Memory B cell (primary cell): ENCODE results near the gene MX2.

Experiments
- ATAC-seq: fragments of 150-1000 bp; cut with Tn5 transposase; 2 replicates; pipeline ENCODE4 v1.10.0; 2021; ENCODE audit warnings: low read depth, mild to moderate bottlenecking, moderate library complexity
- DNase-seq, 2 donors: peaks; one replicate each; pipeline ENCODE4 v3.0.0; 2022; ENCODE audit warnings: low spot score in 2 of 2
- H3K27ac Mint-ChIP-seq: one replicate; pipeline ENCODE4 v1.8.0; 2022; ENCODE audit warnings: mild to moderate bottlenecking, moderate library complexity, mixed read lengths
- H3K27me3 Mint-ChIP-seq: one replicate; pipeline ENCODE4 v1.8.0; 2022; ENCODE audit warnings: mixed read lengths
- H3K36me3 Mint-ChIP-seq: one replicate; pipeline ENCODE4 v1.8.0; 2022; ENCODE audit warnings: mild to moderate bottlenecking, mixed read lengths
- H3K4me1 Mint-ChIP-seq: one replicate; pipeline ENCODE4 v1.8.0; 2022; ENCODE audit warnings: mixed read lengths
- H3K4me3 Mint-ChIP-seq: one replicate; pipeline ENCODE4 v1.8.0; 2022; ENCODE audit warnings: mild to moderate bottlenecking, moderate library complexity, mixed read lengths
- H3K9me3 Mint-ChIP-seq: one replicate; pipeline ENCODE4 v1.8.0; 2022; ENCODE audit warnings: mixed read lengths

The MX2 gene

DNA sequence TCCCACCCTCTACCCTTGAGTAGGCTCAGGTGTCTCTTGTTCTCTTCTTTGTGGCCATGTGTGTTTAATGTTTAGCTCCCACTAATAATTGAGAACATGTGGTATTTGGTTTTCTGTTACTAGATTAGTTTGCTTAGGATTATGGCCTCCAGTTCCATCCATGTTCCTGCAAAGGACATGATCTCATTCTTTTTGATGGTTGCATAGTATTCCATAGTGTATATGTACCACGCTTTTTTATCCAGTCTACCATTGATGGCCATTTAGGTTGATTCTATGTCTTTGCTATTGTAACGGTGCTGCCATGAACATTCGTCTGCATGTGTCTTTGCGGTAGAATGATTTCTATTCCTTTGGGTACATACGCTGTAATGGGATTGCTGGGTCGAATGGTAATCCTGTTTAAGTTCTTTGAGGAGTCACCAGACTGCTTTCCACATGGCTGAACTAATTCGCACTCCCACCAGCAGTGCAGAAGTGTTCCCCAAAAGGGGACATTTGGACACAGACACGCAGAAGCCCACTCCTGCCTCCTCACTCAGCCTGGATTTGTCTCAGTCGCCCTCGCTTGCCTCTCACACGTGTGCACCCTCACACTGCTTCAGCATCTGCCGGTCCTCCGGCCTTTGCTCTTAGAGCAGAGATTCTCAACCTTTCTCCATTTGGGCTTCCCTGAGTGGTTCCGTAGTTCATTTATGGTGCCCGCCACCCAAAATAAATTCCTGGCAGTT lies 3.7 kb downstream of the MX2 start:
- ATAC-seq (no peak), DNase-seq (no peak)
- no peak overlapping the region for H3K4me3 Mint-ChIP-seq
- H3K9me3 Mint-ChIP-seq = no peaks in the 10 kb centered on the region
- peaks cover 11% of the 10 kb centered on the region for H3K36me3 Mint-ChIP-seq
- no peaks in the 10 kb centered on the region for H3K27me3 Mint-ChIP-seq
- H3K4me1 Mint-ChIP-seq = peaks cover 63% of the 10 kb centered on the region
- H3K27ac Mint-ChIP-seq = peak overlapping the region; percentile 32

DNA sequence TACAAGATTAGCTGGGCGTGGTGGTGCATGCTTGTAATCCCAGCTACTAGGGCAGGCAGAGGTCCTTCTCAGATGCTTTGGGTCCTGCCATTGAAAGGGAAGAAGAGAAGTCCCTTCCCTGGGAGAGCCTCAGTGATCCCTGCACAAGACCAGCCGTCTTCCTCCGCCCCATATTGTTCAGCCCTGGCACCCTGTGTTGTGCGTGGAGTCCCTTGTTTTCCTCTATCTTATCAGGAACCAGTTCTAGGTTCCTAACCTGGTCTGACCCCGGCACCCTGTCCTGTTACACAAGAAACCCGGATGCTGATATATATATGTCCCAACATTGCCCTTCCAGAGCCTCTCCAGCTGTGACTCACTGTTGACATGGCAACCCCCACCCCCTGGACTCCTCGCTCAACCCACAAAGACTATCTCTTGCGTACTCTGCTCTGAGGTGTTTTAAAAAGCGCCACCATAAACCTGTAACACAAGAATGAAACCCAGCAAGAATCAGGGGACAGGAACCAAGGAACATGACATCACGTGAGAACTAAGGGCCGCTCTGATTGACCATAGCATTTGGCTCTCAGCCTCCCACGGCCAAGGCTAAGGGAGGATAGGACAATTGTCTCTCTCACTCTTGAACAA lies 4.8 kb downstream of the MX2 start:
- H3K4me3 Mint-ChIP-seq = peak overlapping the region; percentile 73
- H3K27me3 Mint-ChIP-seq = no peaks in the 10 kb centered on the region
- ATAC-seq (no peak), DNase-seq (no peak)
- H3K4me1 Mint-ChIP-seq = peaks cover 65% of the 10 kb centered on the region
- H3K36me3 Mint-ChIP-seq = peaks cover 13% of the 10 kb centered on the region
- peak overlapping the region; percentile 77 for H3K27ac Mint-ChIP-seq
- no peaks in the 10 kb centered on the region for H3K9me3 Mint-ChIP-seq

DNA sequence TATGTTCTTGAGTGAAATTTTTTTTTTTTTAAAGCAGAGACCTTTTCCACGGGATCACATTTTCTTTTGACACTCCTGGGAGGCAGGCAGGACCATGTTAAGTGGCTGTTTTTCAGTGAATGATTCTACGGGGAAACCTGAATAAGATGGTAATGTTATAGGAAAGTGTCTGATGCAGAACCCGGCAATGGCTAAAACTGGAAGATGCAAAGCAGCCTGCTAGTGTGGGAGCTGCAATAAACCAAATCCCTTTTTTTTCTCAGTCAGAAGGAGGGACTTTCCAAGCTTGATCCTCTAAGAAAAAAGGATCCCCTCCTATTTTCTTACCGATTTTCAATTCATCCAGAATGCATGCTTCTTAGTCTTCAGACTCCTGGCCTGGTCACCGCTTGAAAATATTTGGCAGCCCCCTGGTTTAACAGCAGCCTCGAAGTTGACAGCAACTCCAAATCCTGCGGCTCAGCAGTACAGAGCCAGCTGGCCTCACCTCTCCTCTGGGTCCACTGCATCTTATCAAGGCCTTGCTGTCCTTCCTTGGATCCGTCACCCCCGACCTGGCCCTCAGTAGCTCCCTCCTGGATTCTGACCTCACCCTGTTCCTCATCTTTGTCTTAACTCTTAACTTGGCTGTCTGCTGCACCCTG lies 5.6 kb downstream of the MX2 start:
- Mint-ChIP-seq H3K4me3 (peak overlapping the region; percentile 79), H3K36me3 (peaks cover 13% of the 10 kb centered on the region), H3K27me3 (no peaks in the 10 kb centered on the region), H3K4me1 (peaks cover 62% of the 10 kb centered on the region), H3K9me3 (no peaks in the 10 kb centered on the region), H3K27ac (peak overlapping the region; percentile 77)
- DNase-seq = no peak
- ATAC-seq = no peak

DNA sequence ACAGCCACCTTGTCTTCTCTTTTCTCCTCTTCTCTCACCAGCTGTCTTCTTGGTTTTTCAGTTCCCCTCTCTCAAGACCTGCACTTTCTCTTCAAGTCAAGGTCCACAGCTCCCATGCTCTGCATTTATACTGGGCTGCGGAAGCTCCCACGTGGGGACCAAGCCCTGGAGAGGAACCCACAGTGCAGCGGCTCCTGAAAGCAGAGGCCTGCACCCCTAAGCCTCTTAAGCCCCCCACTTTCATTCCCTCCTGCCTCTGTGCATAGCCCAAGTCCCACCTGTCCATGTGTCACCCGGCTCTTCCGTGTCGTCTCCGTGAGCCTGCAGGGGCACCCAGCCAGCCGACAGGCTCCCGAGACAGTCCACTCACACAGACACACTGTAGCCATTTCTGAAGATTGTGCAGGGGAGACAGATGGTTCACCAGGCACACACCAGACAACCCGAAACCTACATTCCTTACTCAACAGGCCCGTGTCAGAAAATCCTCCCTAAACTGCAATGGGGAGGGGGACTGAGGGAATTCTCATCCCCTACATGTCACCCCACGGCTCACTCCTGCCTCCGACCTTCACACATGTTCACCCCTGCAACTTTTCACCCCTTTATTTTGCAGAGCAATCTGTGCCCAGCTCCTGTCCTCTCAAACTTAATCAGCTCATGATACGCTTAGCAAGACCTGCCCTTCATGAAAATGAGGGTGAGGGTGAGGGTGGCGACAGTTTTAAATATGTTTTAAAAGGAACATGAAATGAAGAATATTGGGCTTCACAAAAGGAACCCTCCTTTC lies 6.3 kb downstream of the MX2 start:
- peak; percentile 54 to 64 for DNase-seq
- ATAC-seq = peak; percentile 83
- Mint-ChIP-seq H3K36me3 (peaks cover 11% of the 10 kb centered on the region), H3K27ac (peak overlapping the region; percentile 77), H3K4me3 (peak overlapping the region; percentile 79), H3K4me1 (peaks cover 59% of the 10 kb centered on the region), H3K27me3 (no peaks in the 10 kb centered on the region), H3K9me3 (no peaks in the 10 kb centered on the region)

DNA sequence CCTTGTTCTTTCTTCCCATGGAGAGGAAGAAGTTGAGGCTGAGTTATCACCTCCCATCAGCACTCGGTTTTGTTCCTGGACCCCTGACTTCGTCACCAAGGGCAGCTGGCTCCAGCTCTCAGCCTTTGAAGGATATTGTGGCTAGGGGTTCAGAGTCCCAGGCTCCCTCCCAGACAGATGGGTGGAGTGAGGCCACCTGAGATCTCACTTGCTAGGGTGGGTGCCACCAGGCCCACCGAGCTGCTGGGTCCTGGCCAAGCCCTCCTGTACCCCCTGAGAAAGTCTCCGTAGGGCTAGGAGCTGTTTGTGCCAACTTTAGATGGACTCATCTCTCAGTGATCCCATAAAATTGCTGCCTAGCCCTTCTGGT lies 6.9 kb downstream of the MX2 start:
- H3K4me1 Mint-ChIP-seq = peaks cover 53% of the 10 kb centered on the region

DNA sequence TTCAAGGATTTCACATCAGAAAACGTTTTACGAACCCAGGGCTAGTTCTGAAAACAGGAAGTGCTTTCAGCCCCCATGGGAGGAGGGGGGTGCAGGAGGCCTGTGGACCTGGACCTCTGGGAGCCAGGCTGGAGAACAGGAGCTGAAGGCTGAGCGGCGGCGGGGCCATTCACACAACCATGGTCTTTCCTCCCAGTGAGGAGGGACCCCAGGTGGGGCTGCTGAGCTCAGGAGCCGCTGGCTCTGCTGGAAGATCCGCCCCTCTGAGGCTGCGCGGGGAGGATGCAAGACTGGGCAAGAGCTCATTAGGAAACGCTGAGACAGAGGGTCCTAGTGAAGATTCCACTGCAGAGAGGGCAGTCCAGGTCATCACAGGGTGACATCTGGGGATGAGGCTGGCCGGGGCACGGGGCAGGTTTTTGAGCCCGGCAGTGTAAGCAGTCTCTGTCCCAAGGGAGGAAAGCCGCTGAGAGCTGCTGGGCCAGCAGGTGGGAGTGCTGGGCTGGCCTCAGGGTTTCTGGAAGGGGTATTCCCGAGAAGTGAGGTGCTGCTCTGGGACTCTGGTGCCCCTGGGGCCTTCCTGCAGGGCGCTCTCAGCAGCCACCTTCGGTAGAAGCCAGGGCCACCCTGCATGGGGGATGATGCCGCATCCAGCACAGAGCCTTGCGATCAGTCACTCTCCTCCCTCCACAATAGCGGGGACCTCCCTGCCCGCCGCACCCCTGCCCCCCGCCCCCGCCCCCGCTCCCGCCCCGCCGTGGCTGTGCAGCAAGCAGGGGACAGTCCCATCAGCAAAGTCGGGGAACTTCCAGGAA lies 7.5 kb downstream of the MX2 start:
- DNase-seq = peak in 1 of 2 donors; percentile 47
- H3K9me3 Mint-ChIP-seq = no peaks in the 10 kb centered on the region
- peak; percentile 35 for ATAC-seq
- H3K4me3 Mint-ChIP-seq = peak overlapping the region; percentile 79
- H3K4me1 Mint-ChIP-seq = peaks cover 52% of the 10 kb centered on the region
- H3K36me3 Mint-ChIP-seq = peaks cover 11% of the 10 kb centered on the region
- H3K27ac Mint-ChIP-seq = peak overlapping the region; percentile 77
- no peaks in the 10 kb centered on the region for H3K27me3 Mint-ChIP-seq

More for the DNA sequence above, 6.9 kb downstream of the MX2 start:
- DNase-seq (no peak), ATAC-seq (no peak)
- Mint-ChIP-seq H3K9me3 (no peaks in the 10 kb centered on the region), H3K27me3 (no peaks in the 10 kb centered on the region), H3K36me3 (peaks cover 11% of the 10 kb centered on the region), H3K27ac (peak overlapping the region; percentile 77), H3K4me3 (peak overlapping the region; percentile 79)

DNA sequence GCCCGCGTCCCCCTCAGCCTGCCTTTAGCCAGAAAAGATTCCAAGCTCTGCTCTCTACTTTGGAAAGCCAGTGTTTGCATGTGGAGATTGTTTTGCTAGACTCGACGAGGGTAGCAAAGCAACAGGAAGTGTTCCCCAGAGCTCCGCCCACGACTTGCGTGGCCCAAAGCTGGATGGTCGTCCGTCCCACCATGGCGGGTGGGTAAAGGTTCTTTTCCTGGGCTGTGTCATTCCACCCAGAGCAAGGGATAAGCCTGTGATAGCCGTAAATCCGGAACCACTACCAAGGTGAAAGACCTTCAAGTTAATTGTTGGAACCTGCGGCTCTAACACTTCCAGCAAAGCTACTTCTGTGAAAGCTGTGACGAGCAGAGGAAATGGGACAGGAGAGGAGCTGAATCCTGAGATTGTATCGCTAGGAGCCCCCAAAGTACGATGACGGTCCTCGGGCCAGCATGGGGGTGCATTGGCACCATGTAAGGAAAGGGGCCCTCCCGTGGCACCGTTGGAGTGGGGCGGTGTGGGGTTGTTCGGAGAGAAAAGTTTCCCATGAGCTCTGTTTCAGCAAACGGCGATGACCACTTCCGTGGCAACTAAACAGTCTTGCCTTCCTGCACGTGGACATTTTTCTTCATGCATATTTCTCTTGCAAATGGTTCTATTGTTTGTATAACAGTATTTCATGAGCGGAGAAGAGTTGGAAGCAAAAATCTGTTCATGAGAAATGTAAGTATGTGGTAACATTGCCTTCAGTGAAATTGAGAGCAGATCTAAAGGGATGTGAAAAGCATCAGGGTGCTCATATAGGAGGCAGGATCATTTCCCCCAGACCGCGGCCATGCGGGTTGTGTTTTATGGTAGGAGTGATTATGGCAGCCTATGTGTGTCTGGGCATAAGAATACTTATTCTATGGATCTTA lies 8.4 kb downstream of the MX2 start:
- peak; percentile 13 for ATAC-seq
- Mint-ChIP-seq H3K4me3 (peak overlapping the region; percentile 79), H3K27ac (peak overlapping the region; percentile 77), H3K4me1 (peaks cover 52% of the 10 kb centered on the region), H3K36me3 (peaks cover 13% of the 10 kb centered on the region), H3K27me3 (no peaks in the 10 kb centered on the region), H3K9me3 (no peaks in the 10 kb centered on the region)
- peak in 1 of 2 donors; percentile 27 for DNase-seq

DNA sequence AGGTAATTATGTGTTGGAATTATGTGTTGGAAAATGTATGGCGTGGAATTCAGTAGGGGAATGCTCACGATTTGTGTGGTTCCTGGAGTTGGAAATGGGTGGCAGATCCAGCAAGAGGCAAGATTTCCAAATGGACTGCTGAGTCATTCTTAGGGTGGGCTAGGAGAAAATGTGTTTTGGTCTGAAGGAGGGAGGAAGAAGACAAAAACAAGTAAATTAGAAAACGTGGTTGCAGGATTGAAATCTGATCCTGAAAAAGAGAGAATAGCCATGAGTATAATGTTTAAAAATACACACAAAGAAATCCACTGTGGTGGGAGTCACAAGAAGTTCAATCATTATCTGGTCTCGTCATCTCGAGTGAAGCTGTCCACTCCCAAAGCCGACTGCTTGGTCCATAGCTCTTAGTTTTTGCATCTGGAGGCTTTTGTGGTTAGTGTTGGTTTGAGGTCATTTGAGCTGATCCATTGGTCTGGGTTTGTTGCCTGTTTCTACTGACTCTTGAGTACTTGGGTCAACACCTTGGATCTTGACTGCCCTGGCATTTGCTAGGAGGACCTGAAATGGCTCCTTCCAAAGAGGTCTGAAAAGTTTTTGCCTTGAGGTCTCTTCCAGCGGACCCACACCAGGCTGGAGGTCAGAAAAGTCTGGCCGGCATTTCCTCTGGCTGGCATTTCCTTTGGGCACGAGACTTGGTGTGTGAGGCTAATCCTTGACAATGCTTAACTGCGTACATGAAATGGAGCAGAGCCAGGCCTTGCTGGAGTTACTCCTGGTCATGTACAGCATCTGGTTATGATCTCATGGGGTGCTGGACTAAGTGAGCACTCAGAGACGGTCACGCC lies 9.2 kb downstream of the MX2 start:
- no peak for ATAC-seq
- Mint-ChIP-seq H3K4me3 (peak overlapping the region; percentile 79), H3K27ac (peak overlapping the region; percentile 77), H3K4me1 (peaks cover 45% of the 10 kb centered on the region), H3K27me3 (no peaks in the 10 kb centered on the region), H3K9me3 (no peaks in the 10 kb centered on the region), H3K36me3 (peaks cover 9% of the 10 kb centered on the region)
- DNase-seq = no peak

DNA sequence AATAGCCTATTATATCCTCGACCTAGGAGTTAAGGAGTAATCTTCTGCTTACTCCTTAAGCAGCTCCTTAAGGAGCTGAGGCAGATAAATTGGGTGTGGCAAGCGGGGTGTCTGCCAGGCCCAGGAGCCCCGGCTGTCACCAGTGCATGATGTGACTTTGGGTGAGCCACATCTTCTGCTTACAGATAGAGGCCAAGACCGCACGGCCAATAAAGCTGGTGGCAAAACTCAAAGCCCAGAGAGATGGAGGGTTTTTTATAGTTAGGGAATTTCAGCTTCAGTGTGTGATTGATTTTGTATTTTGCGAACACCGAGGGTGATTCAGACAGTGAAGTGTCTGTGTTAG lies 9.8 kb downstream of the MX2 start:
- ATAC-seq (no peak), DNase-seq (no peak)
- Mint-ChIP-seq H3K4me1 (peaks cover 42% of the 10 kb centered on the region), H3K9me3 (no peaks in the 10 kb centered on the region), H3K36me3 (peaks cover 9% of the 10 kb centered on the region), H3K27me3 (no peaks in the 10 kb centered on the region), H3K4me3 (no peak overlapping the region), H3K27ac (no peak overlapping the region)

DNA sequence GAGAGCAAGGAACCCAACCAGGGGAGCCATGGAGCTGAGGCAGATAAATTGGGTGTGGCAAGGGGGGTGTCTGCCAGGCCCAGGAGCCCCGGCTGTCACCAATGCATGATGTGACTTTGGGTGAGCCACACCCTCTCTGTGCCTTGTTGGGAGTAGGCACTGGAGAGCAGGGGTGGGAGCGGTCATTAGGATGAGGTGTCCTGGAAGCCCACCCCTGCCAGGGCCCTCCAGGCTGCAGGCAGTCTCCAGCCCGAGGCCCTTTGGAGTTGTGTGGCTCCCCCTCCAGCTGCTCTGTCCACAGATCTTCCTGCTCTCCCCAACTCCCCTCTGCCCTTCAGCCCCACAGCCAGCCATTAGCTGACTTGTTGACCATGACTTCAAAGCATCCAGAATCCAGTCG lies 11.4 kb downstream of the MX2 start:
- peaks cover 33% of the 10 kb centered on the region for H3K4me1 Mint-ChIP-seq
- DNase-seq (no peak), ATAC-seq (no peak)
- no peaks in the 10 kb centered on the region for H3K9me3 Mint-ChIP-seq
- H3K4me3 Mint-ChIP-seq = no peak overlapping the region
- H3K36me3 Mint-ChIP-seq = peaks cover 16% of the 10 kb centered on the region
- no peaks in the 10 kb centered on the region for H3K27me3 Mint-ChIP-seq
- H3K27ac Mint-ChIP-seq = no peak overlapping the region

DNA sequence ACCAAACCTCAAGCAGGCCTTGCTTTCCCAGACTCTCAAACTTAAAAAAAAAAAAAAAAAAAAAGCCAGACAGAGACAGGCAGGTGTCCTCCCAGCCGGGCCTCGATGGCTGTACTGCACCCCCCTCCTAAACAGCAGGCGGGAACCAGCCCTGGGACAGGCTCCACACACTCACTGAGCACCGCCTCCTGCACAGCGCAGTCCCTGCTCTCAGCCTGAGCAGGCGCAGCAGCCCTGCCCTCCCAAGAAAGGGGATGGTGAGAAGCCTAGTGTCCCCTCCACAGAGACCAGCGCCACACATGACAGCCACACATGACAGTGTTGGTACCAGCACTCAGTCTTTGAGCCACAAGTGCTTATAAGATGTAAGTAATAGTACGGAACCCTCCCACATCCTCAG lies 11.9 kb downstream of the MX2 start:
- Mint-ChIP-seq H3K36me3 (peaks cover 16% of the 10 kb centered on the region), H3K4me1 (peaks cover 28% of the 10 kb centered on the region), H3K27ac (no peak overlapping the region), H3K4me3 (no peak overlapping the region), H3K27me3 (no peaks in the 10 kb centered on the region), H3K9me3 (no peaks in the 10 kb centered on the region)
- DNase-seq (no peak), ATAC-seq (no peak)

DNA sequence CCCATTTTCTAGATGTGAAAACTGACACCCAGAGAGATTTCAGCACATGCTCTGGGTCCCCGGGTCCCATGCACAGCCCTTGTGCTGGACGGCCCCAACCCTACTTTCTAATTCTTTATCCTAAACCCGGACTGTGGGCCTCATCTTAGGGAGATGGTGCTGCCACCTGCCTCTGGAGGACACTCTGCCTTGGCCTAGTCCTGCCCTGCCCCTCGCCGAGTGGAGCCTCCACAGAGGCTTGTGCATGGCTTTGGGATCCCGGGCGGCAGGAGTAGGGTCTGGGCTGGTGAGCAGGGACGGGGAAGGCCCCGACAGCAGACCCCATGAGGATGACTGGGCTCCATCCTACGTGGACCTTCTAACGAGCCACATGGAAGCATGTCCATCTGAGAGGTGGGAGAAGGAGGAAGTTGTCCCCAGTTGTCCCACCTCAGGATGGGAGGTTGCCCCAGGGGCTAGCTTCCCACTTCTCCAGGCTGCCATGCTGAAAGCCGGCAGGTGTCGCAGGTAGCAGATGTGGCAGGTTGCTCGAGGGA lies 12.4 kb downstream of the MX2 start:
- Mint-ChIP-seq H3K4me1 (peaks cover 23% of the 10 kb centered on the region), H3K27me3 (no peaks in the 10 kb centered on the region), H3K4me3 (no peak overlapping the region), H3K27ac (no peak overlapping the region), H3K36me3 (peaks cover 16% of the 10 kb centered on the region), H3K9me3 (no peaks in the 10 kb centered on the region)
- ATAC-seq (no peak), DNase-seq (no peak)
